Lung (tissue), 12 donors: ENCODE measurements around the gene EME2. TPM values are rescaled to one million over a fixed set of nuclear protein-coding genes. Genes with fewer than 3 reads are reported as not detected.

Experiments used
- ATAC-seq: fragments of 200-7000 bp; cut with Tn5 transposase; one replicate; pipeline ENCODE4 v1.9.1; 2020; ENCODE audit warnings: moderate number of reproducible peaks; ENCODE audit not compliant: insufficient read depth, low FRiP score
- DNase-seq, 3 donors: peaks; one replicate each; pipeline ENCODE4 v3.0.0-alpha.2; 2013 to 2017
- H3K27ac ChIP-seq, 2 donors: one replicate each; pipeline ENCODE4 v1.5.1; 2013; ENCODE audit warnings: mild to moderate bottlenecking in 2 of 2, moderate library complexity in 2 of 2, control low read depth in 1 of 2, inconsistent platforms in 1 of 2, low read depth in 1 of 2, low read length in 1 of 2
- H3K27me3 ChIP-seq, 3 donors: one replicate each; pipeline ENCODE4 v1.5.1; 2013; ENCODE audit warnings: low read length in 2 of 3; ENCODE audit not compliant: control insufficient read depth in 3 of 3, insufficient read depth in 3 of 3
- H3K36me3 ChIP-seq, 4 donors: one replicate each; pipeline ENCODE4 v1.5.1; 2013; ENCODE audit warnings: low read length in 4 of 4, mild to moderate bottlenecking in 1 of 4, moderate library complexity in 1 of 4; ENCODE audit not compliant: control insufficient read depth in 4 of 4, insufficient read depth in 4 of 4
- H3K4me1 ChIP-seq, 5 donors: one replicate each; pipeline ENCODE4 v1.5.1; 2013; ENCODE audit warnings: low read length in 5 of 5, mild to moderate bottlenecking in 2 of 5, moderate library complexity in 1 of 5; ENCODE audit not compliant: control insufficient read depth in 5 of 5, insufficient read depth in 5 of 5
- H3K4me3 ChIP-seq: one replicate; pipeline ENCODE4 v1.5.1; 2013; ENCODE audit warnings: mild to moderate bottlenecking, control low read depth, moderate library complexity
- H3K9ac ChIP-seq, 2 donors: one replicate each; pipeline ENCODE4 v1.5.1; 2013; ENCODE audit warnings: low read length in 2 of 2, control low read depth in 1 of 2; ENCODE audit not compliant: insufficient read depth in 1 of 2
- H3K9me3 ChIP-seq, 4 donors: one replicate each; pipeline ENCODE4 v1.5.1; 2013; ENCODE audit warnings: low read length in 3 of 4, mild to moderate bottlenecking in 1 of 4, moderate library complexity in 1 of 4; ENCODE audit not compliant: control insufficient read depth in 4 of 4, insufficient read depth in 3 of 4
- WGBS, 2 donors: extraction: QIAGEN DNeasy Blood & Tissue Kit; methylation state at CpG; one replicate each; pipeline ENCODE4 v1.1.7; 2013; 5-methylcytosine and 5-hydroxymethylcytosine counted together
- polyA plus RNA-seq, 2 donors: library from polyadenylated mRNA; stranded (reverse); fragments of 200-250 nt; gene quantifications; one replicate each; pipeline ENCODE4 v1.2.1, GENCODE V29; 2013
- total RNA-seq, 2 donors: library from RNA; depleted of rRNA in 1 of 2; stranded (reverse); fragments of >200 nt in 1 of 2; gene quantifications; one replicate each; pipeline ENCODE4 v1.2.1, GENCODE V29; 2014 to 2021
- TF ChIP-seq, protein P1 (sequence below): IDR thresholded peaks from 2 replicates; pipeline ENCODE4 v1.5.1; 2012; ENCODE audit warnings: mild to moderate bottlenecking; ENCODE audit errors: control extremely low read depth, extremely low read depth
- donor health status: control.
- donor health status: control.
- donor health status: Bipolar disorder and iron deficiency.
- donor health status: healthy.
- donor health status: DM: yes; HTN: yes; CAD: no.

The EME2 gene
- total and polyA plus RNA-seq, 4 donors = 8.6 to 30.2 (median 9.8) TPM

DNA sequence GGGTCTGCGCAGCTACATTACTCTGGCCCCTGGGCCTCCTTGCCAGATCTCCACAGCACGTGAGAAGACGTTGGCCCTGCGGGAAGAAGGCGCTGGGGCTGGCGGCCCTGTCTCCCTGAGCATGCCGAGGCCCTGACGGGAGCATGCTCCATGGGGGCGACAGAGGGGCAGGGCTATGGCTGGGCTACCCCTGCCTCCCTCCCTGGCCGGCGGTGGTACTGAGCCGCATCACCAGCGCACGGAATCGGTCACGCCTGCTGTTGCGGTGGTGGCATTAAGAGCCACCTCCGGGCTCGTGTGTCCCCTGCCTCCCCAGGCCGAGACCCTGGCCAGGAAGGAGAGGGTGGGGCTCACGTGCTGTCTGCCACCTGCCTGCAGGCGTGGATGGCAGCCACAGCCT is 38.5 kb upstream of the EME2 start:
- Histone ChIP-seq H3K9ac (no peak overlapping the region), H3K27me3 (no peaks in the 10 kb centered on the region), H3K4me3 (no peak overlapping the region), H3K27ac (no peak overlapping the region), H3K36me3 (peaks cover 0 to 43% (median 21%) of the 10 kb centered on the region in 4 donors), H3K4me1 (no peaks in the 10 kb centered on the region), H3K9me3 (peaks cover 0 to 3% (median 0%) of the 10 kb centered on the region in 4 donors)
- ATAC-seq = no peak
- TF ChIP-seq, protein P1, sequence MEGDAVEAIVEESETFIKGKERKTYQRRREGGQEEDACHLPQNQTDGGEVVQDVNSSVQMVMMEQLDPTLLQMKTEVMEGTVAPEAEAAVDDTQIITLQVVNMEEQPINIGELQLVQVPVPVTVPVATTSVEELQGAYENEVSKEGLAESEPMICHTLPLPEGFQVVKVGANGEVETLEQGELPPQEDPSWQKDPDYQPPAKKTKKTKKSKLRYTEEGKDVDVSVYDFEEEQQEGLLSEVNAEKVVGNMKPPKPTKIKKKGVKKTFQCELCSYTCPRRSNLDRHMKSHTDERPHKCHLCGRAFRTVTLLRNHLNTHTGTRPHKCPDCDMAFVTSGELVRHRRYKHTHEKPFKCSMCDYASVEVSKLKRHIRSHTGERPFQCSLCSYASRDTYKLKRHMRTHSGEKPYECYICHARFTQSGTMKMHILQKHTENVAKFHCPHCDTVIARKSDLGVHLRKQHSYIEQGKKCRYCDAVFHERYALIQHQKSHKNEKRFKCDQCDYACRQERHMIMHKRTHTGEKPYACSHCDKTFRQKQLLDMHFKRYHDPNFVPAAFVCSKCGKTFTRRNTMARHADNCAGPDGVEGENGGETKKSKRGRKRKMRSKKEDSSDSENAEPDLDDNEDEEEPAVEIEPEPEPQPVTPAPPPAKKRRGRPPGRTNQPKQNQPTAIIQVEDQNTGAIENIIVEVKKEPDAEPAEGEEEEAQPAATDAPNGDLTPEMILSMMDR = no peak
- 96% methylated on average over 22 of the region's 22 CpGs for WGBS, 2 donors
- DNase-seq = no peak

DNA sequence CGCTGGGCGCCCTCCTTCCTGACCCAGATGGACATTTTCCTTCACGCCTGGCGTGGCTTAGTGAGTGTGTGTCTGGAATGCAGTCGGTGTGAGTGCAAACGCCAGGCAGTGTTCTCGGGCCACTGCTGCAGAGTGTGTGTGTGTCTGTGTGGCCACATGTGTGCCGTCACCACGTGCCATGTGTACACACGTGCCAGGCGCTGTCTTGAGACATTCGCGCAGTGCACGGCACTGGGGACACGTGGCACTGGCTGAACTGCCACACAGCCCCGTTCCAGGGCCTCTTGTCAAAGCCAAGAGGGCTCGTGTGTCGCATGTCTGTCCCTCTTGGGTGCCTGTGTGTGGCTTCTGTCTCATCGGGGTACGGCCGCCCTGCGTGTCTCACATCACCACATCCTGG is 37.8 kb upstream of the EME2 start:
- ATAC-seq (no peak), DNase-seq (no peak)
- H3K9me3 ChIP-seq = peaks cover 0 to 3% (median 0%) of the 10 kb centered on the region in 4 donors
- peaks cover 0 to 37% (median 23%) of the 10 kb centered on the region in 4 donors for H3K36me3 ChIP-seq
- H3K9ac ChIP-seq = no peak overlapping the region
- TF ChIP-seq, protein P1 = no peak
- H3K4me1 ChIP-seq = no peaks in the 10 kb centered on the region
- H3K27ac ChIP-seq = no peak overlapping the region
- H3K27me3 ChIP-seq = no peaks in the 10 kb centered on the region
- WGBS, 2 donors = 98 to 99% methylated on average over 22 of the region's 22 CpGs
- H3K4me3 ChIP-seq = no peak overlapping the region

DNA sequence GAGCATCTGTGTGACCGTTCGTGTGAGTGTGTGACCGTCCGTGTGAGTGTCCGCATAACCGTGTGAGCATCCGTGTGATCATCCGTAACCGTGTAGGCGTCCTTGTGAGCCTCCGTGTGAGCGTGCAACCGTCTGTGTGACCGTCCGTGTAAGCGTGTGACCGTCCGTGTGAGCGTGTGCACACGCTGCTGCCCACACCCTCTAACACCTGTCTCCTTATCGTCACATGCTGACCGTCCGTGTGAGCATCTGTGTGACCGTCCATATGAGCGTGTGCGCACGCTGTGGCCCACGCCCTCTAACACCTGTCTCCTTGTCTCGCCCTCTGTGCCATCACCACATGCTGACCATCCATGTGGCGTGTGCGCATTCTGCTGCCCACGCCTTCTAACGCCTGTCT is 32.4 kb upstream of the EME2 start:
- no peaks in the 10 kb centered on the region for H3K4me1 ChIP-seq
- H3K4me3 ChIP-seq = no peak overlapping the region
- H3K9ac ChIP-seq = no peak overlapping the region
- ATAC-seq = no peak
- H3K9me3 ChIP-seq = peaks cover 0 to 3% (median 0%) of the 10 kb centered on the region in 4 donors
- 97% methylated on average over 33 of the region's 33 CpGs for WGBS, 2 donors
- peaks cover 3 to 38% (median 16%) of the 10 kb centered on the region in 4 donors for H3K36me3 ChIP-seq
- H3K27me3 ChIP-seq = no peaks in the 10 kb centered on the region
- no peak for DNase-seq
- TF ChIP-seq, protein P1 = no peak
- H3K27ac ChIP-seq = no peak overlapping the region
